Stromal cell of bone marrow (primary cell): ENCODE data around the gene SLC22A6.
"Not testable (repeated sequence)": the region's sequence is repeated elsewhere in the genome, so short reads cannot be mapped to it uniquely, and the experiment has no call there.

ENCODE experiments used
- DNase-seq: peaks from one replicate; pipeline ENCODE4 v3.0.0-alpha.2; 2012; ENCODE audit warnings: low read depth

Gene SLC22A6

GRCh38 chr11:62985041-62985750 is 429 bp upstream of the SLC22A6 start:
- no peak for DNase-seq

GRCh38 chr11:62983536-62984199 is 1.1 kb downstream of the SLC22A6 start:
- DNase-seq = no peak

DNA sequence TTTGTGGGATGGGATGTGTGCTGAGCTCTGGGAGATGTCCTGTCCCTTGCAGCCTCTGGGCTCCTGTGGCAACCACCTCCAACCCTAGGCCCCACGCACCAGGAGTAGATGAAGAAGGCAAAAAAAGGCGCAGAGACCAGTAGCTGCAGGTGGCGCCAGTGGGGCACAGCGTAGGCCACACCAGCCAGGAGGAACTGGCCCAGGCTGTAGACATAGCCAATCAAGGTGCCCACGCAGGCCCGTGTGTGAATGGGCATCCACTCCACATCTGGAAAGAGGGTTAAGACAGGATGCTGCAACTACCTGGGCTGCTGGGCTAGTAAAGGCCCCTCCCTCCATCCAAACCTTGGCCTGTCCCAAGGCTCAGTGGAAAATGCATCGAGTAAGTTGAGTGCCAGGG is 3.0 kb downstream of the SLC22A6 start:
- no peak for DNase-seq

DNA sequence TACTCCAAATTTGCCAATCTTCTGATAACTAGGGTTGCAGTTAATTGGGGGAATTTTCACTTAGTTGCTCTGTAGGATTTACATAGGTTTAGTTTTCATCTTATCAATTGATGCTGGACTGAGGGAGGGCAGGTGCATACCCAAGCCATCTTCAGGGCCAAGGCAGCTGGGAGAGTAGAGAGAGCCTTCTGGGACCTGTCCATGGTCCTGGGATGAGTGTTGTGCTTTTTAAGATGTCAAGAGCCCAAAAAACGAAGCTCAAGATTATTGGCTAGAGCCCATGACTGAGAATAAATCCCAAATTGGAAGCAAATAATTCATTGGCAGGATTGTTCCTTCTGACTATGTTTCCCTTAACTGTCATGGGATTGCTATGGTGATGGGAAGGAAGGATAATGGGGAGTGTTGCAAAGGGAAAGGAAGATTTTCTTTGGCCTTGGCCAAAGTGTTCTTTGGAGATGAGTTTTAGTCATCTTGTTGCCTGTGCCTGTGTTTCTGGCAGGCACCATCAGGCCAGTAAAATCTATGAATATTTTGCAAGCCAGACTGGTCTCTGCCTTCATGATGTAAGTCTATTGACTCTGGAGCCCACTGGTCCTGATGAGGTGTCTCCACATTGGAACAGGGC is 4.5 kb downstream of the SLC22A6 start:
- DNase-seq = no peak

DNA sequence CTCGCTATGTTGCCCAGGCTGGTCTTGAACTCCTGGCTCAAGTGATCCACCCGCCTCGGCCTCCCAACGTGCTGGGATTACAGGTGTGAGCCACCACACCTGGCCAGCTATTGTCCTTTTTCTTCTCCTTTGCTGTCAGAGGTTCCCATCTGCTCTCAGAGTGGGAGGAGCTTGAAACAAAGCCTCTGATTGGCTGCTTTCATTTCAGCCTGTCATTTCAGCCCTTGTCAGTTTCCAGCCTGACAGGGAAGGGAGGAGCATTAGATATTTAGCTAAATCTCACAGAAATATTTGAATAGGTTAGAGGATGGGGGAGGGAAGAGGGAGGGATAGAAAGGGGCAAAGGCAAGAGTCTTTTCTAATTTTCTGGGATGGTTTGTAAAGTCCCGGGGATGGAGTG is 8.7 kb downstream of the SLC22A6 start:
- DNase-seq = no peak

DNA sequence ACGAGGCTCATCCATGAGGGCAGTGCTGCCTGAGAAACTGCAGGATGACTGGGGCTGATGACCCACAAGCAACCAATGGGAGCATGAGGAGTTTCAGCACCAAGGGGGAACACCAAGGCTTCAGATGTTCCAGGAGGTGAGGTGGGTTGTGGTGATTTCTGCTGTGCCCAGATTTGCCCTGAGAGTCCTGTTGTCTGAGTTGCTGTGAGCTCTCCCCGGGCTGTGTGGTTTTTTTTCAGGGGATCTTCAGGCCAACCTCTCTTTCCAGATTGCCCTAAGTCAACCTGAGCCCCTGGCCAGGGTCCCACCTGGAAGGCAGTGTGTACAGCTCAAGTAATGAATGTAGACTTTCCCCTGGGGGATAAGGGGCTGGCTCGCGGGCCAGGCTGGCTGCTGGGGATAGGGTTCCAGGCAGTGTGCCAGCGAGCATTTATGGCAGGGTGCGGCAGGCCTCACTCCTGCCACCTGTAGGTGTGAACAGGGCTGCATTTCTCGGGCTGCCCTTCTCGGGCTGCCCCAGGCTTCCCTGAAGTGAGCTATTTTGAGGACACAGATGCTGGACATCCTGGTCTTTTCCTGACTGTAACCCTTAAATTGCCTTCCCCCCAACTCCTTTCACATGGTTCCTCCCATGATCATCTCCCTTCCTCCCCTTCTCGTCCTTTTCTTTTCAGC is 9.8 kb downstream of the SLC22A6 start:
- no peak for DNase-seq

GRCh38 chr11:62965574-62965973 is 19.2 kb downstream of the SLC22A6 start:
- no peak for DNase-seq

DNA sequence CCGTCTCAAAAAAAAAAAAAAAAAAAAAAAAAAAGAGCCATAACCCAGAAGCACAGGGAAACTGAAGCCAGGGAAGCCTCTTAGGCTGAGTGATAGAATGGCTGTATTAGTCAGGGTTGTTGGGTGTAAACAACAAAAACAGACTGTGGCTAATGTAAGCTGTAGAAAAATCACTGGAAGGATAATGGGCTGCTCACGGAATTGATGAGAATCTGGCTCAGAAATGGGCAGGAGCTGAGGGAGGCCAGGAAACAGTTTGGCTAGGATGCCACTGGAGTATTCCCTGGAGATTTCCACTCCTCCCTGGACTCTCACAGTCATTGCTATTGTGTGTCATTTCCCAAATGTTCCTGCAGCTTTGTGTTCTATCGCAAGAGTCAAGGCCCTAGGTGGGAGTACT is 22.4 kb downstream of the SLC22A6 start:
- no peak for DNase-seq

GRCh38 chr11:62961017-62961570 is 23.7 kb downstream of the SLC22A6 start:
- DNase-seq = no peak

DNA sequence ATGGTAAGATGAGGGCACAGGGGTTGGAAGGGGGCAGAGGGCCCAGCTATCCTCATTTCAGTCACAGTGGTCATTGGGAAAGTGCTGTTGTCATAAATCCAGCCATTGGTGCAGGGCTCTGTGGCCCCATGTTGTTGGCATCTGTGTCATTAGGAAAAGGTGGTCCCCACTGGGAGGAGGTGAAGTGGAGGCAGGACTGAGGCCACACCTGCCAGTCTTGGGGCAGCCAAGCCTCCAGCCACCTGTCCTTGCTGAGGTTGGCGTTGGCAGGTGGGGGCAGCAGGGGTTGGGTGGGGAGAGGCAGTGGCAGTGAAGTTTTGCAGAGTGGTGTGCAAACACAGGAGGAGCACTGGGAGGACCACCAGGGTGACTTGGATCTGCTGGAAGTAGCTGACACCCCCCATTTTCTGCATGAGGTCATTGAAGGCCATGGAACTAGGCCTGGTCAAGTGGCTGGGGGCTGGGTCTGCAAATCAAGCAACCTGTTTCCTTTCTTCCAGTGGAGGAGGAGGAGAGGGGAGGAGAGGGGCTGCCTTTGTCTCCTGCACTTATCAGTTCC is 25.3 kb downstream of the SLC22A6 start:
- no peak for DNase-seq

GRCh38 chr11:62958547-62959421 is 26.0 kb downstream of the SLC22A6 start:
- DNase-seq = no peak

- DNase-seq = no peak
These were observed 27.6 kb downstream of the SLC22A6 start for GRCh38 chr11:62957147-62957546.

- no peak for DNase-seq
These were observed 30.3 kb downstream of the SLC22A6 start for GRCh38 chr11:62954478-62954877.

GRCh38 chr11:62953811-62954210 is 31.0 kb downstream of the SLC22A6 start:
- DNase-seq = no peak

DNA sequence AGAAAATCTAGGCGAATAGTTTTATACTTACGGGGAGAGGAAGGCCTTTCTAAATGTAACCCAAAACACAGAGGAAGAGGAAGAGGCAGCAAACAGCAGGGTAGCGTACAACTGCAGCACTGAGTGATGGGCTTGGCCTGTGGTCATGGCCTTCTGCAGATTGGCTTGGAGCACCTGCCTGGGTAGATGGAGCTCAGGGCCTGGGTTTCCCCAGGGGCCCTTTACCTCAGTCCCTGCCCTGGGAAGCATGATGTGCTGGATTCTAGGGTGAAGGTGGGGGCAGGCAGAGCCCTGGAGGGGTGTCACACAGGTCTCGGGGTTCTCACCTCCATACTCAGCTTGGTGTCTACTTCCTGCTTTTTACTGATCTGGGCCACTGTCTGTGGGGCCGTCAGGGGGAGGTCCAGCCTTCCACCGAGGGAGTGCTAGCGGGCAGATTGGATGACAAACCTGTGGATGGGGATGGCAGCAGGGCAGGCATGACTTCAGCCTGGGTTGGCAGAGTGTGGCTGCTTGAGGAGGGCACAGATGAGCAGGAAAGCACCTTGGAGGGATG is 35.9 kb downstream of the SLC22A6 start:
- DNase-seq = no peak

DNA sequence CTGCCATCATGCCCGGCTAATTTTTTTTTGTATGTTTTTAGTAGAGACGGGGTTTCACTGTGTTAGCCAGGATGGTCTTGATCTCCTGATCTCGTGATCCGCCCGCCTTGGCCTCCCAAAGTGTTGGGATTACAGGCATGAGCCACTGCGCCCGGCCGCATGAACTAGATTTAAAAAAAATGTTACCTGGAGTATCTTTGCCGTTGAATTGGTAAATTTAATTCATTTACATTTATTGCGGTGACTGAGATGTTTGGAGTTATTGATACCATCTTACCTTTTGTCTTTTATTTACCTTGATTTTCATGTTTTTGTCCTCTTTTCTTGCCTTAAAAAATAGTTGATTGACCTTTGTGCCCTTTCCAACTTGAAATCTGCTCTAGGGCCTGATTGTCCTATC is 39.2 kb downstream of the SLC22A6 start:
- not testable (repeated sequence) for DNase-seq

- not testable (repeated sequence) for DNase-seq
These were observed 47.2 kb downstream of the SLC22A6 start for GRCh38 chr11:62937528-62937927.

DNA sequence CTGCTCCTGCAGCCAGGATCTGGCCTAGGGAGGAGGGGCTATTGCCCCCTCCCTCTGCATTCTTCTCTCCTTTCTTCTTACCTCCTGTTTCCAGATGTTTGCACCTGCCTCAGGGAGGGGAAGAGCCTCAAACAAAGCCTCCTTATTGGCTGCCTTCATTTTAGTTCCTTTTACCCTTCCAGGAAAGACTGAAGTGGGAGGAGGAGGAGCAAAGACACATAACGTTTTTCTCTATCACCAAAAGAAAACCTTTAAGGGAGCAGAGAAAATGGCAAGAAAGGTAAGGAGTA is 50.3 kb downstream of the SLC22A6 start:
- DNase-seq = no peak

DNA sequence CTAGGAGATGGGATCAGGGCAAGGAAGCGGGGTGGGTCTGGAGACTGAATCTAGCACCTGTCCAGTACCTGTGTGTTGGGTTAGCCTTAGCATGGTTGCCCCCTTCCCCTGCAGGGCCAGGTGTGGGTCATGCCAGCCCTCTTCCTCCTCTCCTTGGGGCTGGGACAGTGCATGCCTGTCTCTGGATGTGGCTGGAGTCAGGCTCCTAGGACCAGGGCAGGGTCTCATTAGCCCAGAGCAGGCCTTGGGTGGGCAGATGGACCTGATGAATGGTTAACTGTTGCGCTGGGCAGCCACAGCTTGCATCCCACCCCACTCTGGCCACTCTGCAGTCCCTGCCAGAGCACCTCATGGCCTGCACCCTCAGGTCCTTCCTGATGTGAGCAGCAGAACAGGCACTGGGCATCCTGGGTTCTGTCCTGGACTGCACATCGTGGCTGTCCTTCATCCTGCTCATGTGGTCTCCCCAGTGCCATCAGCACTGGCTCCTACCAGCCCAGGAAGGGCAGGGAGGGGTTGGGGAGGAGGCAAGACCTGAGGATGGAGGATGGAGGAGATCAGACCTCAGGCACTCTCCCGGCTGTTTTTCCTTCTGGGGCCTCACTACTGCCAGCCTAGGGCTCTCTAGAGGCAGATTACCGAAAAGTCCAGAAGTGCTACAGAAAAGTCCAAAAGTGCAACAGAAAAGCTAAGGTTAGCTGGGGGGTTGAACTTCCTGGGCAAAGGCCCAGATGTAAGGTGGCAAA is 50.8 kb downstream of the SLC22A6 start:
- no peak for DNase-seq

GRCh38 chr11:62933285-62933684 is 51.5 kb downstream of the SLC22A6 start:
- DNase-seq = no peak
